Stimulated activated CD8-positive, alpha-beta memory T cell treated with anti-CD3 and anti-CD28 coated beads, Interleukin-12 subunit alpha, Interleukin-12 subunit beta, amount 100 ng/mL, for 24 hours (primary cell): ENCODE measurements around the gene EYS.

Source experiments
- DNase-seq: peaks from one replicate; pipeline ENCODE4 v3.0.0-alpha.2; 2020; ENCODE audit errors: extremely low read depth

Gene EYS

DNA sequence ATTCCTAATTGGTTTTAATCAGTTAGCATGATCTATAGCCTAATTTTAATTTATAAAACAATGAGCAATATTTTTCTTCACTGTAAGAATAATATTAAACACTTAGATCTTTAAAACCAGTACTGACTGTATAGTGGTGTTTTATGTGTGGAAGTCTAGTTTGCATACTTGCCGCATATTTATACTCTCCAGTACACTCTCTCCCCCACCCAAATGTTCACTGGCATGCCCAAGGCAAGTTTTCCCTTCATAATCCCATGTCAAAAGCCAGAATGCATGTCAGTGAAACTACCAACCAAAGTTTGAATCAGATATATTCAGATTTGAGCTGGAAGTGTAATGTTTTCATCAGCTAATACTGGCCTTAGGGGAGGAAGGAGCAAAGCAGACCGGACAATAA lies 1565.3 kb downstream of the EYS start:
- no peak for DNase-seq

DNA sequence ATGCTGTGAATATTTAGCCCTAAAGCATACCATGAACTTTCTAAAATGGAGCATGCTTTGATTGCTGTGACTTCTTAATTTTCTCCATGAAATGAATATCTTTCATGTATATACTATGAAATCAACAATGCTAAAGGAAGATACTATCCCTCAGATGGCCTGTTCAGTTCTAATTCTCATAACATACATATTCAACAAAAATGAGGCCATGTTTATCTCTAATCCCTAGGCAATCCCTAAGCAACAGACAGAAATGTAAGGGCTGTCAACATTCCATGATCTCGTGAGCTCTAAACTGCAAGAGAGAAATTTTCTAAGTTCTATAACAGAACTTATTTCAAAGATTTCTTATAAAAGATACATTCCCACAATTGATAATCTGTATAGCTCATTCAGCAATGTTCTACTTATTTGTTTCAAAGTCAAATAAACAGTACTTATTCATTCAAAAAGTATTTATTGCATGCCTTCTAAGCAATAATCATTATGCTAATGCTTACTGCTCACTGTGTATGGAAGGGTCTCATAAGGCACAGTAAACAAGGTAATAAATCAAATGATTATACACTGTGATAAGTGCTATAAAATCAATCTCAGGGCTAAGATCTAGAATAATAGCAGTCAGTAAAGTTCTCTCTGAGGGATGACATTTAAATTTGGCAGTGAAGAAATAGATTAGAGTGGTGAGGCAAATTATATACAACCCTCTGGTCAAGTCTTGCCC lies 1578.6 kb downstream of the EYS start:
- DNase-seq, result no peak

GRCh38 chr6:64123761-64124633 lies 1583.0 kb downstream of the EYS start:
- DNase-seq, result no peak

DNA sequence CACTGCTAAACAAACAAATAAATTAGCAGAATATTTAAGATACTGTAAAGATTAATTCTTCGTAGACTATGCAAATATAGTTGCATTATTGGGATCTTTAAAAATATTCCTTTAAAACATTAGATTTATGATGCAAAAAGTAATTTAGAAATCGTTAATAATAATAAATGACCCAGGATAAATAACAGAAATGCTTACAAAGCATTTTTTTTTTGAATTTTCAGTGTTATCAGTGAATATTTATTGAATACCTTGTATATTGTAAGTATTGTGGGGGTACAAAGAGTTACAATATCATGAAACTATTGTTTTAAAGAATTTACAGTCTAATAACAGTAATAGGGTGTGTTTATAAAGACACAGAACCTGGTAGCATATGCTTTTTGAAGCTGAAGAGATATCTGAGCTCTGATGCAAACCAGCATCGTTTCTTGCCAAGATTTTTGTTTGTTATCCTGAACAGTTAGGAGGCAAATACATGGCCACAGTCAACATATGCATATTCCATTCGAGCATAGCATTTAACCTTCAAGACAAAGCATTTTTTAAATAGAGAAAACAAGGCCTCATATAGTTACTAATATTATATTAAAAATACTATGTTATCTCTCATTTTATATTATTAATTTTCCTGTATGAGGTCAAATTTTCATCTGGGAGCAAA lies 1584.2 kb downstream of the EYS start:
- DNase-seq, result no peak

- no peak for DNase-seq
Observed at GRCh38 chr6:64121011-64121565, 1585.9 kb downstream of the EYS start.

GRCh38 chr6:64113704-64114103 lies 1593.3 kb downstream of the EYS start:
- DNase-seq, result no peak

DNA sequence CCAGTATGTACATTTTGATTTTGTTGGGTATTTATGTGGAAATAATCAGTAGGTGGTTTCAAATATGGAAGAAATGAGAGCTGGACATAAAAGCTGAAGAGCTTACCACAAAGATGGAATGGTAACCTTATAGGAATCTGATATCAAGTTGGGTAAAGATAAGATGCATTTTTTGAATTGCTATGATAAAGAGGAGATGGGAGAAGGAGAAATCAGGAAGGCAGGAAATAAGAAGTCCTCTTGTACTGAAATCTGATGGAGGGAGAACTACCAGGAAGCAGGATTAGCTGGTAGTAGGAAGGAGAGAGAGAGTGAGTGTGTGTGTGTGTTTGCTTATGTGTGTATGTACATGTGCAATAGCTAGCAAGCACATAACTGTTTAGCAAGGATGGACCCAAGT lies 1603.0 kb downstream of the EYS start:
- no peak for DNase-seq

- DNase-seq, result no peak
Observed at GRCh38 chr6:64103480-64103879, 1603.5 kb downstream of the EYS start.

DNA sequence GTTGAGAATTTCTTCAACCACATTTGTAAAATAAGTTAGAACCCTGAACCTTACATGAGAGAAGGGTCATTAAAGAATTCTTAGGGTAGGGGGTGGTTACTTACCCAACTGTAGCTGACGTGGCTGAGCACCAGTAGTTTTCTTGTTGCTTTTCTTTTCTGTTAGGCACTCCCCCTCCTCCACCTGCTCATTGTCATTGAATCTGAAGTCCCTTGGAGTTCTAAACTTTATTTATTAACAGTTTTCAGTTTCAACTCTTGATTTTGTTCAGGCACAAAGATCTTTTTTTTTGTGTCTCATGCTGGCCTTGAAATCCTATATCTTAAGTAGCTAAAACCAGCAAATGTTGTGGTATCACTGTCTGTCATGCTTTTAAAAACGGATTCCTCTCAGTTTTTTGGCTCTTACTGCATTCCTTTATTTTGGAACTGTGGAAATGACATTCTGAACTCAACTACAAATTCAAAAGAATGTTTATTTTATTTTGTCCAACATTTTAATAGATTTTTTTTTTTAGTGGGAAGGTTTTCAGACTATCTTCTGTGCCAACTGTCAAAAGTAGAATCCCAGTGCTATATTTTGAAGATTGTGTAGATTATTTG lies 1606.2 kb downstream of the EYS start:
- no peak for DNase-seq

DNA sequence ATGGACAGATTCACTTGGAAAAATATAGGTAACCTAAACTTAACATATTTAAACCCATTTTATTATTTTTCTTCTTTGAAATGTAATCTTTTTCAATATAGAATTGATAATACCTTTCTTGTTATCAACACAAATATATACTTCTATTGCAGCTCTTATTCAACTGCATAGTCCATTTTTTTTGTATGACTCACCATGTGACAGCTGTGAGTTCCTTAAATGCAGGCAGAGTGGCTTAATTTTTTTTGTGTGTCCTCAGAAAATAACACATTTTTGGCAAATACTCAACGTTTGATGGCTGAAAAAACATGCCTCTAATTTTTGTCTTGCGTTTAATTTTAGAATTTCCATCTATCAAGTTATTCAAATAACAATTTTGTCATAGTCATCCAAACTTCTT lies 1616.7 kb downstream of the EYS start:
- no peak for DNase-seq

DNA sequence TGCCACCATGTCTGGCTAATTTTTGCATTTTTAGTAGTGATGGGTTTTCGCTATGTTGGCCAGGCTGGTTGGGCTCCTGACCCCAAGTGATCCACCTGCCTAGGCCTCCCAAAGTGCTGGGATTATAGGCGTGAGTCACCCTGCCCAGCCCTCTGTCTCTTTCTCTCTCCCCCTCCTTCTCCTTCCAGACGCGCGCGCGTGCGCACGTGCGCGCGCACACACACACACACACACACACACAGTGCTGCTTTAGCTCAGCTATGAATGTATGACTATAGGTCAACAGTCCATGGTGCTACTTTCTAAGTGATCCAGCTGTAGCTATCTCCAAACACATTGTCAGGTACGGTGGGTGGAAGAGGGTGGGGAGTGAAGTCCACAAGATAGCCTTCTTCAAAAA lies 1621.9 kb downstream of the EYS start:
- DNase-seq, result no peak

GRCh38 chr6:64084185-64084663 lies 1622.8 kb downstream of the EYS start:
- DNase-seq, result no peak

DNA sequence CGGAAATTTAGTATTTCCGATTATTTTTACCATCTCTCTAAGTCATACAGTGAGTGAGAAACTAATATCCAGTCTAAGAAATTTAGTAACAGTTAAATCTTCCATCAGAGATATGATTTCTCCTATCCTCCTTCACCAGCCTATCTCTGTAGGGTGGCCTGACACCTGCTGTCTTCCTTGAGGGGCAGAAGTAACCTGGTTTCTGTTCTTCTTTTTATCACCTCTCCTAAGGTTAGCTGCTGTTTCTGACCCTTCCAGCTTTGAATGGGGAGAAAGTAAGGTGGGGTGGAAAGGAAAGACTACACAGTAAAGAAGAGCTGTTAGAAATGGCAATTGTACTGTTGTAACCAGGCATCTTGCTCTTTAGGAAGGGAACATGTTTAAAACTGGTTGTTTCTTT lies 1623.8 kb downstream of the EYS start:
- no peak for DNase-seq

GRCh38 chr6:64081453-64081852 lies 1625.6 kb downstream of the EYS start:
- DNase-seq, result no peak

- DNase-seq, result no peak
Observed at GRCh38 chr6:64074981-64075380, 1632.0 kb downstream of the EYS start.

GRCh38 chr6:64072686-64073085 lies 1634.3 kb downstream of the EYS start:
- DNase-seq, result no peak

DNA sequence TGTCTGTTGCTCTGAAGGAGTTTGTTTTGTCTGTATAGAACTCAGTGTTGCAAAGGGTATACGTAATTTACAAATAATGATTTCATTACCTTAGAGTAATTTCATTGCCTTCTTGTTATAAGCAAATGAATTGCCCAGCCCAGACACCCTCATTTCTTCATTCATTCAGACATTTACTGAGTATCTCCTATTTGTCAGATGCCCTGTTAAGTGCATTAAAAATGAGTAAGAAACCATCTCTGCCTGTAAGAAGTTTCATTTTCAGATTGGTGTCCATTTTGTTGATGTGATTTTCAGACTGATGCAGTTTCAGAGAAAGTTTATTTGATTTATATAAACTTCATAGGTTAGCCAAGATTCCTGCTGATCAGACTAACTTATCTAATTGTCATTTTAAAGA lies 1642.1 kb downstream of the EYS start:
- no peak for DNase-seq

- no peak for DNase-seq
Observed at GRCh38 chr6:64062960-64063683, 1643.9 kb downstream of the EYS start.

DNA sequence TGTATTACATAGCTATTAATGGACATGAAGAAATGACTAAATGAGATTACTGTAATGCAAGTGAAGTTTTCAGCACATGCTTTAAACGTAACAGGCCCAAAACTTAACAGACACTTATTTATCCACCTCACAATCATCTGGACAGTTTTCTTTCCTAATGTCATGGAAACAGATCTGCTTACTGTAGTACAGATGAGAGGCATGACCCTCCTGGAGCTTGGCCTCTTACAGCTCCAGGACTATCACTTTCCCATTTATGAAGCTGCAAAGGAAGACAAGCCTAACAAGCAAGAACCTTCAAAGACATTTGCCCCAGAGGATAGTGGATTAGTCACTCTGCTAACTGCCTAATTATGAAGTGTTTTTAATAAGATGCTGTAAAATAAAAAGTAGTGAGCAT lies 1652.2 kb downstream of the EYS start:
- DNase-seq, result no peak

- DNase-seq, result no peak
Observed at GRCh38 chr6:64050590-64050989, 1656.4 kb downstream of the EYS start.

GRCh38 chr6:64049736-64050135 lies 1657.3 kb downstream of the EYS start:
- no peak for DNase-seq
